DMS114 treated with DMSO at 0.1 percent for 48 hours (cell line): ENCODE results near the gene BTBD9.

Experiments
- DNase-seq: peaks from one replicate; lab custom pipeline; 2025; ENCODE audit not compliant: unreplicated experiment; lab: John Stamatoyannopoulos, UW

The BTBD9 gene

GRCh38 chr6:38391626-38392579, 247.8 kb downstream of the BTBD9 start:
- DNase-seq, result no peak

DNA sequence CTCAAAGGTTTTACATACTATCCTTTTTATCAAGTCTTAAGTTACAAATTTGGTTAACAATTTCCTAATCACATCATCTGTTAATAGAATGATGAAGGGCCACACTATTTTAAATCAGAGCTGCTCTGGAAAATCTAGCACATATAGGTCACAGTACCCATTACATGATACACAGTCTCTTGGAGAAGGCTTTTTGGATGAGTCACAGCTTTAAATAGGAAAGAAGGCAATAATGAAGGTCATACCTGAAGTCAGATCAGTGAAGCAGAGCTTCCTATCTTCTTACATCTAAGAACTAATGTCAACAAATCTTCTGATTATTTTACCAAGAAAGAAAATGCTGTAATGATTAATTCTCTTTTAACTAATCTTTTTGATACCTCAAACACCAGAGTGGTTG, 248.5 kb downstream of the BTBD9 start:
- no peak for DNase-seq

GRCh38 chr6:38389875-38390274, 249.9 kb downstream of the BTBD9 start:
- DNase-seq, result no peak

DNA sequence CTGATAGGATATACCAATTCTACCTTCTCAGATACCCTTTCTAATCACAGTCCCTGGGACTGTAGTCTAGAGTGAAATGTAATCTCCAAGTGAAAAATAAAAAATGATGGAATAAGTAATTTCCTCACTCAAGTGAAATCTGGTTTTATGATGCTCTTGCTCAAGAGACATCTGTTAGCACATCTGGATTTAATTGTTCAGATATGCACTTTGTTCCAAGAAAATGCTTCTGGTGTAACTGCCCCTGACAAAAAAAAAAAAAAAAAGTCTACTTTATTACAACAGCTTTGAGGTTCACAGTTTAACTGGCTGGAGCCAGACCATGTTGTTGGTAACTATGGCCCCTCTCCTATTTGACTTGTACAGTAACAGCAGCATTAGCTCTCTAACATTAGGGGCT, 251.8 kb downstream of the BTBD9 start:
- DNase-seq, result no peak

DNA sequence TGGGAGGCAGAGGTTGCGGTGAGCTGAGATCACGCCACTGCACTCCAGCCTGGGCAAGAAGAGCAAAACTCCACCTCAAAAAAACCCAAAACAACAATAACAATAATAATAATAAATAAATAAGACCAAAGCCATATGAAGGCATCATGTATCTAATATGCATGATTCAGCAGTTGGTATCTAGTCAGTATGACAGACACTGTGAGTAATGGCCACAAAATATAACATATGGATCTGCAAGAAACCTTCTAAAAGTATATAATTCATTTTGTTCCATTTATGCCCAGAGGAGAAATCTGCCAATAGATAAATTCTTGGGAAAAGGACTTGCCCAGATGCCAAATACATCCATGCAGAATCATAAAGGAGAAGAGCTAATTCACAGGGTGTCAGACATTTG, 252.3 kb downstream of the BTBD9 start:
- no peak for DNase-seq

DNA sequence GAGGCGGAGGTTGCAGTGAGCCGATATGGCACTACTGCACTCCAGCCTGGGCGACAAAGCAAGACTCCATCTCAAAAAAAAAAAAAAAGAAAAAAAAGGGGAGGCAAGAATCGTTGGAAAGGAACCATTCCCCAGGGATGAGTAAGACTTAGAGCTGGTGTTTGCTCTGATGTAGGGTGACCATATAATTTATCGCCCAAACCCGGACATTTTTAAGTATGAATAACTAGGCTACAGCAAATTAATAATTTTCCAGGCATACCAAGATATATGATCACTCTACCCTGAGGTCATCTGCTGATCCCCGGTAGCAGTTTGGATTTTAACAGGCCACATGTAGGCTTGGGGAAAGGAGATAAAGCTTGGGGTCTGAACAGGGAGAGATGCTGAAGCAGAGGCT, 260.9 kb downstream of the BTBD9 start:
- no peak for DNase-seq

DNA sequence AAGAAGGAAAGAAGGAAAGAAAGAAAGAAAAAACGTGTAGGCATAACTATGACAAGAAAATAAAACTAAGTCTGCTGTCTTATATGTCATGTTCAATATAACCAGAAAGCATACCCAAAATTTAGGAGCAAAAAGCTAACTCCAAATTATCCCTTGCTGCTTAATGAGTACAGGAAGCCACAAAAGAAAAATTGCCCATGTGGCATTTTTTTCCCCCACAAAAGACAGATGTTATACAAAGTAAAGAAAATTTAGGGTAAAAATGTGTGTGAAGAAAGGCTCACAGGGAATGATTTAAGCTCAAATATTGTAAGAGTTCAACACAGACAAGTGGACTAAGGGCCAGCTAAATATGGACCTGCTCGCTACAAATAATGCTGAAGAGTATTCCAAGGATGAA, 263.8 kb downstream of the BTBD9 start:
- no peak for DNase-seq

DNA sequence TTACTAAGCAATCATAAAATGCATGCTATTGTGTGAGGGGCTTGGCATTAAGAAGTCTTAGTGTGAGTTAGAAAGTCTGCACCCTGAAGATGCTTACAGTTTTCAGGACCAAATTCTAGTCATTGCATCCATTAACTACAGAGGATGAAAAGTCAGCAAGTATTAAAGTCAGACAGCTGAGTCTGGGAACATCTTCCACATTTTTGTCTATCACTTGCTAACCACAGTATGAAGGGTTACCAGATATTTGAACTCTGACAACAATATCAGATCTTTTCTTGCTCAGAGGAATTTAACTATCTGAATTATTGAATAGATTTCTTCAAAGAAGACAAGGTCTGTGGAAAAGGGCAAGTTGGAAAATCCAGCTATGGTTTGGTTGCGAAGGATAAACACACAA, 264.4 kb downstream of the BTBD9 start:
- DNase-seq, result no peak

- no peak for DNase-seq
Observed at GRCh38 chr6:38371881-38372280, 267.8 kb downstream of the BTBD9 start.

DNA sequence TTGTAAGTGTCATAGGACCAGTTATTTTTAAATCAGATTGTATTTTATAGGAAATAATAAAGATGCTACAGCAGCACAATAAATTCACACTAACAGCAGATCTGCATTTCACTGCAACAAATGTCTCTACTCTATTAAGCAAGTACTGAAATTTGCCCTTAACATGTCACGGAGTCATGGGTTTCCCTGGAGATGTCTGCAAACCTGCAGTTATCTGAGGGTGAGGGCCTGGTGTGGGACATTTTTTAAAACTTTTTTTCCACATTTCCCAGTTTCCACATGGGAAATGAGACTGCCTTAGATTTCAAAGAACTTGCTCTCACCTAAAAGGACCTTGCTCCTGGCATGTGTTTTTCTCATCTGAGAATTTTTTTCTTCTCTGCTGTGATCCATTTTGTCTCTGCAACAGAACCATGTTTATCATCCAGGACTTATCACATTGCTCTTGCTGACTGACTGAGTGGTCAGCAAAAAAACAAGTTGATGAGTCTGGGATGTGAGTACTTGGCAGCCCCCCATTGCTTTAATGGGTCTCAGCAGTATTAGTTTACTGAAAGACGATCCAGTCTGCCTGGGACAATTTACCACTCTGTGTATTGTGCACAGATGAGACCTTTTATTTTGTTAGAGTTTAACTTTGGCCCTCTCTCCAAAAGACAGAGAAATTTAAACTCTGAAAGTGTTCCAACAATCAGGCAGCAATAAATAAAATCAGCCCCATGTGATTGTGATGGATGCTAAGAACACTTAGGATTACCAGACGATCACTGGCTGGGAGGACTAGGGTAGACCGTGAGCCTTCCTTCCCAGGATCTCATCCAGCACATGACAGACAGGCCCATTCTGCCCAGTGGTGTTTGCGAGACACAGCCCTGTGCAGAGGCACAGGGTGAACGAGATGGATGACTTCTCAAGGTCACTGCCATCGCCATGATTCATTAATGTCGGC, 268.8 kb downstream of the BTBD9 start:
- no peak for DNase-seq

DNA sequence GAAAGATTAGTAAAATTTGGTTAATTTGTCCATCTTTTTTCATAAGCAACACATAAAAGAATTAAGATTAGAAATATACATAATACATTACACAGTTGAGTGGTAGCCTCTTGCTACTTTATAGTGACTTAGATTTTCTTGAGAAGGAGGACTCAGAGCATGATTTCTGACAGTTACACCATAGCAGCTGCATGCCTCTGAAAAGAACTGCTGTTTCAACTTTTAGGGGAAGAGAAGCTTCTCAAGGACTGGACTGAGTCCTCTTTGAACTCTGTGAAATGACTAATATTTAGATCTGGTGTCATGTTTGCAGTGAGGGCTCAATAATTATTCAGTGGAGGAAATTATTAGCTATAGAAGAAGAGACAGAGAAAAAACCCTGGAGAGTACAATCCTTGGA, 272.5 kb downstream of the BTBD9 start:
- no peak for DNase-seq

DNA sequence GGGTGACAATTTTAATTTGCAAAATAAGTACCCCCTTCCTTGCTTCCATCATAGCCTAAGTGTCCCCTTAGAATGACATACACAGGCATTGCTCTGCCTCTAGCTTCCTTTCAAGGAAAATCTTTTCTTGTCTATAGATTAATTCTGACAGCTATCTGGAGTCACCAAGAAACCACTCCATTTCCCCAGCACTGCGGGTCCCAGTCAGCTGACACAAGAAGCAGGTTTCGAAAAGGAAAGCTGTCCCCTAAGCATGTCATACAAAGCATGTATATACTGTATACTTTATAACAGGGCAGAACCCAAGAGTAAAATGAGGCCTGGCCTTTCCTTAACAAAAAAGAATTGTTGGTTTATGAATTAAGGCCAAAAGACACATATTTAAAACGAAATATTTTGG, 273.5 kb downstream of the BTBD9 start:
- DNase-seq, result no peak

DNA sequence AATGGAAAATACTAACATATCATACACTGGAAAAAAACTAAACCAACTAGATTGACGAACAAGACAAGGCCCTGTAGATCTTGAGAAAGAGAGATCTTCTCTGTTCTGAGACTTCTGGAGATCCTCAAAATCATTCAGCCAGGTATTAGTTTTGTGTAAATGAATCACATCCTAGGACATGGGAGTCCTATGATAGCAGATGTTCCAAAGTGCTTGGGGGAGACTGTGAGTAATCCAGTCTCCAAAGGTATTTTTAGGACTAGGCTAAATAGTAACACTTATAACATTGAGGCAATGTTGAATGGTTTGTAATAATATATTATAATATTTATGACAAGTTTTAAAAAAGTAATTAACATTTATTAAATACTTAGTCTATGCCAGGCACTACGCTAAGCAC, 275.0 kb downstream of the BTBD9 start:
- DNase-seq, result no peak

- DNase-seq, result no peak
Observed at GRCh38 chr6:38364127-38364526, 275.6 kb downstream of the BTBD9 start.

DNA sequence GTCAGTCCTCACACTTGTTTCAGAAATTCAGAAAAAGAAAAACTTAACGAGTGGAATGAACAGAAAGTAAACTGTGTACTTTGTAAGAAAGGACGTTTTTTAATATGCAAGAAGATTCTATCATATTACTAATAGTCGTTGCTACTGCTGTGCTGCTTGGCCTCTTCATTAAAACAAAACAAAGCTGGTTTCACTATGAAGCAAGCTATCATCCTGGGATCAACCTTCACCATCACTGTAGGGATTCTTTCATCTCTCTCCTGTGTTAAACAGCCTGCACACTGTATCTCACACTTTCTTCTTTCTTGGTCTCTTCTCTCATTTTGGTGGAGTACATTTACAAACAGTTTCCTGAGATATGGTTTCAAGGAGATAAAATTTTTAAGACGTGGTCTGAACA, 284.2 kb downstream of the BTBD9 start:
- DNase-seq, result no peak

- no peak for DNase-seq
Observed at GRCh38 chr6:38354905-38355304, 284.8 kb downstream of the BTBD9 start.

GRCh38 chr6:38354037-38354381, 285.7 kb downstream of the BTBD9 start:
- no peak for DNase-seq

GRCh38 chr6:38353310-38354036, 286.3 kb downstream of the BTBD9 start:
- no peak for DNase-seq

DNA sequence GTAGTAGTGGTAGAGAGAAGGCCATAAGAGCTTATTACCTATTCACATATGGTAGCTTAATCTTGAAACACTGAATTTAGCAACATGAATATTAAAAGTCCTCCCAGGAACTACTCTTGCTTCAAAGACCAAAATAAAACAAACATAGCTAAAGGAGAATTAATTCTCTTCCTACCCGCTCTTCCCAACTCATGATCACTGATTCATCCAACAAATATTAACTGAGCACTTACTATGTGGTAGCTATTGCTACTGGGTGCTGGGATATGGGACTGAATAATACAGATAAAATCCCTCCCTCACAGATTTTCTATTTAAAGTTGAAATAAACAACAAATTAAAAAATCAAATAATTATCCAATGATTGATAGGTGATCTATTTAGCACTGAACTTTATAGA, 287.1 kb downstream of the BTBD9 start:
- DNase-seq, result no peak

GRCh38 chr6:38350942-38351341, 288.8 kb downstream of the BTBD9 start:
- DNase-seq, result no peak

- no peak for DNase-seq
Observed at GRCh38 chr6:38350220-38350619, 289.5 kb downstream of the BTBD9 start.
